ENCODE measurements around the gene MGAT5B.

MGAT5B gene

DNA sequence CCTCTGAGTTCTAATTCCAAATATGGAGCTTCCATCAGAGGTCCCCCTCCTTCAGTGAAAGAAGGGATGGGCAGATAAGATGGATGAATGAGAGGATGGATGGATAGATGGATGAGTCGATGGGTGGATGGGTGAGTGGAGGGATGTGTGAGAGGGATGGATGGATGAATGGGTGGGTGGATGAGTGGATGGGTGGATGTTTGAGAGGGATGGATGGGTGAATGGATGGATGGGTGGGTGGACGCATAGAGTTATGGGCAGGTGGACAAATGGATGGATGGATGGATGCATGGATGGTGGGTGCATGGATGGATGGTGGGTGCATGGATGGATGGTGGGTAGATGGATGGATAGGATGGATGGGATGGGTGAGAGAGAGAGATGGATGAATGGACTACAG is 69.0 kb downstream of the MGAT5B start:
- TF ChIP-seq, protein P1, sequence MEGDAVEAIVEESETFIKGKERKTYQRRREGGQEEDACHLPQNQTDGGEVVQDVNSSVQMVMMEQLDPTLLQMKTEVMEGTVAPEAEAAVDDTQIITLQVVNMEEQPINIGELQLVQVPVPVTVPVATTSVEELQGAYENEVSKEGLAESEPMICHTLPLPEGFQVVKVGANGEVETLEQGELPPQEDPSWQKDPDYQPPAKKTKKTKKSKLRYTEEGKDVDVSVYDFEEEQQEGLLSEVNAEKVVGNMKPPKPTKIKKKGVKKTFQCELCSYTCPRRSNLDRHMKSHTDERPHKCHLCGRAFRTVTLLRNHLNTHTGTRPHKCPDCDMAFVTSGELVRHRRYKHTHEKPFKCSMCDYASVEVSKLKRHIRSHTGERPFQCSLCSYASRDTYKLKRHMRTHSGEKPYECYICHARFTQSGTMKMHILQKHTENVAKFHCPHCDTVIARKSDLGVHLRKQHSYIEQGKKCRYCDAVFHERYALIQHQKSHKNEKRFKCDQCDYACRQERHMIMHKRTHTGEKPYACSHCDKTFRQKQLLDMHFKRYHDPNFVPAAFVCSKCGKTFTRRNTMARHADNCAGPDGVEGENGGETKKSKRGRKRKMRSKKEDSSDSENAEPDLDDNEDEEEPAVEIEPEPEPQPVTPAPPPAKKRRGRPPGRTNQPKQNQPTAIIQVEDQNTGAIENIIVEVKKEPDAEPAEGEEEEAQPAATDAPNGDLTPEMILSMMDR (conservative IDR thresholded peaks at IDR 0.05; ENCODE audit: low read depth): no peak
- ChIA-PET CTCF (interaction anchor here (0.8 kb wide), 1 partner anchor 119 kb away, joined by 3 read pairs; no protein-coding TSS in a partner anchor), POLR2A (ENCODE audit: low non-redundant PET) (no interaction called here)
- DNase-seq (ENCODE audit: low spot score): no peak
- no peak overlapping the region for H3K27ac ChIP-seq

DNA sequence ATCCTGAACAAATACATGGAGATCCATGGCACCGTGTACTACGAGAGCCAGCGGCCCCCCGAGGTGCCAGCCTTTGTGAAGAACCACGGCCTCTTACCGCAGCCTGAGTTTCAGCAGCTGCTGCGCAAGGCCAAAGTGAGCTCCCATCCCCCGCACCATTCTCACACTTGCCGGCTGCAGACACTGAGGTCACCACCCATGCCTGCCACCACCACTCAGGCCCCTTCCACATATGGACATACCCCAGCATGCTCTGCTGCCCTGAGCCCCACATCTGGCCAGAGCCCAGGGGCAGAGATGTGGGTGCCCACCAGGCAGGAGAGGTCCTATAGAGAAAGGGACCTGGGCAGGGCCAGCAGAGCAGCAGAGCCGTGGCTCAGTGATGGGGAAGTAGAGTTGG is 69.8 kb downstream of the MGAT5B start:
- DNase-seq (ENCODE audit: low spot score): no peak
- ChIA-PET POLR2A (ENCODE audit: low non-redundant PET) (no interaction called here), CTCF (no interaction called here)
- no peak overlapping the region for H3K27ac ChIP-seq
- TF ChIP-seq, protein P1 (conservative IDR thresholded peaks at IDR 0.05; ENCODE audit: low read depth): no peak

DNA sequence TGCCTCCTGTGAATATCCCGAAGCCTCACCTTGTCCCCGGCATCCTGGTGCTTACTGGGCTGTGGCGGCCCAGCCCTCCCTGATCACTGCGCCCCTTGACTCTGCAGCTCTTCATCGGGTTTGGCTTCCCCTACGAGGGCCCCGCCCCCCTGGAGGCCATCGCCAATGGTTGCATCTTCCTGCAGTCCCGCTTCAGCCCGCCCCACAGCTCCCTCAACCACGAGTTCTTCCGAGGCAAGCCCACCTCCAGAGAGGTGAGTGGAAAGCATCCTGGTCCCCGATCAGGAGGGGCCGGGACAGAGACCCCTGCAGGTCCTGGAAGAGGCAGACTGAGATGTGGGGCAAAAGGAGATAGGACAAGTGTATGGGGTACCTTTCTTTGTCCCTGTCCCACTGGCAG is 72.1 kb downstream of the MGAT5B start:
- CTCF ChIA-PET: no interaction called here
- POLR2A ChIA-PET (ENCODE audit: low non-redundant PET): no interaction called here
- H3K27ac ChIP-seq: no peak overlapping the region
- TF ChIP-seq, protein P1 (conservative IDR thresholded peaks at IDR 0.05; ENCODE audit: low read depth): no peak
- no peak for DNase-seq (ENCODE audit: low spot score)

DNA sequence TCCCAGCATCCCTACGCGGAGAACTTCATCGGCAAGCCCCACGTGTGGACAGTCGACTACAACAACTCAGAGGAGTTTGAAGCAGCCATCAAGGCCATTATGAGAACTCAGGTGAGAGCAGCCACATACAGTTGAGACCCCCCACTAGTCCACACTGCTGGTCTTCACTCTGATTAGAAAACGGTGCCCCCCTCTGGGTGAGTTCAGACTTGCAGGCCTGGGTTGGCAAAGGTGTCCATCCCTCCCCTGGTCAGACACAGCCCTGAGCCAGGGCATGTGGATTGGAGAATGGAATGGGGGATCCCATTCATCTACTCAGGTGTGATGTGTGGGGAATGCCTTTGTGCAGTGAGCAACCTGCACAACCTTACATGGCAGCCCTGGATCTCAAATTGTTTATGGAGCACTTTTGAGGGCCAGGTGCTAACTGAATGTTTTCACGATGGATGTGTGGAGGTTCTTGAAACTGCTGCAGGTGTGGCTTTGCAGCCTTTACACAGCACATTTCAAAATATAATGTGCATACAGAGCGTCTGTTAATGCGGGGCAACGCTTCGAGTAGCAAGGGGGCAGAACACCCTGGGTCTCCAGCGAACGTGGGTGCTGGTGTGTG is 72.6 kb downstream of the MGAT5B start:
- ChIA-PET POLR2A (ENCODE audit: low non-redundant PET) (no interaction called here), CTCF (interaction anchor here (0.8 kb wide), 1 partner anchor 115 kb away, joined by 3 read pairs; no protein-coding TSS in a partner anchor)
- no peak for DNase-seq (ENCODE audit: low spot score)
- no peak overlapping the region for H3K27ac ChIP-seq
- TF ChIP-seq, protein P1 (conservative IDR thresholded peaks at IDR 0.05; ENCODE audit: low read depth): no peak

DNA sequence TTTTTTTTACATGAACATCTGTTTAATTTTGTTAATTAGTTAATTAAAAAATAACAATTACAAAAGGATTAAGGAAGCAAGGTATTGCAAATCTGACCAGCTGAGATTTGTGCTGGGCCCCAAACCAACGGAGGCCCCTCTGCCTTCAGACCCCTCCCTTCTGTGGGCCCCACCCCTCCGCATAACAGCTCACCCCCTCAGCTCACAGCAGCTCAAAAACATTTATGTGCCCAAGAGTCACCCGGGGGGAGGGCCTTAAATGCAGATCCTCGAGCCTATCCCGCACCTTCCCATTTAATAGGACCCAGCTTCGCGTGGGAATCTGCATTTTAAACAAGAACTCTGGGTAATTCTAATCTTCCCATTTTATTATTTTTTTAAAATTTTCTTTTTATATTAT is 75.0 kb downstream of the MGAT5B start:
- ChIA-PET POLR2A (ENCODE audit: low non-redundant PET) (no interaction called here), CTCF (interaction anchor here (0.8 kb wide), 1 partner anchor 75 kb away, joined by 7 read pairs; the partner anchor contains the start of gene MGAT5B)
- DNase-seq (ENCODE audit: low spot score): no peak
- TF ChIP-seq, protein P1 (conservative IDR thresholded peaks at IDR 0.05; ENCODE audit: low read depth): no peak
- H3K27ac ChIP-seq: no peak overlapping the region

DNA sequence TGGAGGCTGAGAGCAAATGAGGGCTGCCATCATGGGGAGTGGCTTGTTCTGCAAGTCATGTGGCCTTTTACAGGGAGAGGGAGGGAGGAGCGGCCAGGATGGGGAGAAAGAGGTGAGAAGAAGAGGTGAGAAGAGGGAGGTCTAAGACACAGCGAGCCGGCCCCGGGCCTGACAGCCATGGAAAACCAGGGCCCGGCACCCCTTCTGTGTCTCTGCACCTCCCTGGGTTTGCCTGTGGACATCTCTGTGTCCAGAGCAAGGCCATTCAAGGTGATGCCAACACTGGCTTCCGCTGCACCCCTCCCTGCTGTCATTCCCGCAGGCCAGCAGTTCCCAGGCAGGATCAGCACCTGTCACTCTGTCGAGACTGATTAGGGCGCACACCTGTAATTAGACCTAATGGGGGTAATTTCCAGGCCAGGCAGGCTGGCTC is 75.6 kb downstream of the MGAT5B start:
- ChIA-PET POLR2A (ENCODE audit: low non-redundant PET) (no interaction called here), CTCF (no interaction called here)
- no peak for DNase-seq (ENCODE audit: low spot score)
- no peak overlapping the region for H3K27ac ChIP-seq
- TF ChIP-seq, protein P1 (conservative IDR thresholded peaks at IDR 0.05; ENCODE audit: low read depth): no peak

All from RWPE1 (cell line).